Measurements from ENCODE around the gene RBM28.

The RBM28 gene

DNA sequence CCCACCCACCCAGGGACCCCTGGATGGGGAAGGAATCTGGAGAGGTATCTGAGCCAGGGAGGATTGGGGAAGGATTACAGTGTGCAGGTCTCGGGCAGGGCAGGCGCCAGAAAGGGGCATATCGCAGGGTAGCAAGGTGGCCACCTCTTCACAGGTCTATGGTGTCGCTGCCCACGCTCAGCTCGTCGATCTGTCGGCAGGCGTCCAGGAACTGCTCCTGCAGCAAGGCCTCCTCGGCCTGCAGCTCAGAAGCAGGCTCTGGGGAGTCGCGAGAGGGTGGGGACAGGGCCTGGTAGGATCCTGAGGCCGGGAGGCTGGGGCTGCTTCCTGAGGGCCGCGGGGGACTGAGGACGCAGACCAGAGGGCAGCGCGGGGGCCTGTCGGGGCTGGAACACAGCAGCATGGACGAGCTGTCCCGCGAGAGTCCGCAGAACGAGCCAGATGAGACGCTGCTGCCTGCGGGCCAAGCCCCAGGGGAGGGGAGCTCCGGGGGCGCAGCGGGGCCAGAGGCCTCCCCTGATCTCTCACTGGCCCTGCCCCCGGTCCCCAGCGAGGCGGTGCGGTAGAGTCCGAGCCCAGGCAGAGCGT lies 7.1 kb upstream of the RBM28 start:
- in situ Hi-C loops (cut with HindIII; ENCODE audit: low sequenced_read_pairs), result no loop called here

DNA sequence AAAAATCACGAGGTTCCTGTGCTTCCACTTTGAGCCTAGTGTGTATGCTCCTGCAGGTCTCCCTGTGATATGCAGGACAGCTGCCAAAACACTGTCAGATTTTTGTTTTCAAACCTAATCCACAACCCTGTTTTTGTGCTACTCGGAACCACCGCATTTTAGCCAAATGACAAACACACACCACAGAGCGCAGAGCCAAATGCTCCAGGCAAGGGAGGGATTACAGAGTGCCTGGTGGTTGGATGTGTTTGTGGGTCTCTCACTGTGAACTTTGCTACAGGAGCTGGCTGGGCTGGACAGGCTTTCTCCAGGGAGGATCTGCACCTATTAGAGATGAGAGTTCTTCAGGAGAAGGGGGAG lies 5.7 kb upstream of the RBM28 start:
- in situ Hi-C loops (cut with HindIII; ENCODE audit: low sequenced_read_pairs), result no loop called here

DNA sequence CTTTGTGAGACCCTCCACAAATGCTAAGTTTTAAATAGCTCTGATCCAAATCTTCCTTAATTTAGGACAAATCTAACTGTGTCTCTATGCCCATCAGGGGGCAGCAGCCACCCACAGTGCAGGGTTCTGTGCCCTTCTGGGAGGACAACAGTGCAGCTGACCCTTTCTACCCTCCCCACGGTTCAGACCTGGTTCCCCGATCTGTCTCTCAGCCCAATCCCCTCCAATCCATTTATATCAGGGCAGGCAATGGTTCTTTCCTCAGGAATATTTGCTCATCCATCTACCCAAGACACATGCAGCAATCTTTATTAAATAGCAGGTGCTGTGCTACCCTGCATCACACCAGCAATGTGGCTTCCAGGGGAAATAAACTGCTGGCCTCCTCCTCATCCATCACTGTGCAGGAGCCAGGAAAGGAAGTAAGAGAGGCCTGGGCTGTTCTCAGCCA lies 4.0 kb upstream of the RBM28 start:
- in situ Hi-C loops (cut with HindIII; ENCODE audit: low sequenced_read_pairs), result no loop called here

GRCh38 chr7:128344431-128344774 lies 695 bp upstream of the RBM28 start:
- in situ Hi-C loops (cut with HindIII; ENCODE audit: low sequenced_read_pairs), result no loop called here

- in situ Hi-C loops (cut with HindIII; ENCODE audit: low sequenced_read_pairs), result no loop called here
These were observed 2.0 kb downstream of the RBM28 start for GRCh38 chr7:128341733-128342132.

DNA sequence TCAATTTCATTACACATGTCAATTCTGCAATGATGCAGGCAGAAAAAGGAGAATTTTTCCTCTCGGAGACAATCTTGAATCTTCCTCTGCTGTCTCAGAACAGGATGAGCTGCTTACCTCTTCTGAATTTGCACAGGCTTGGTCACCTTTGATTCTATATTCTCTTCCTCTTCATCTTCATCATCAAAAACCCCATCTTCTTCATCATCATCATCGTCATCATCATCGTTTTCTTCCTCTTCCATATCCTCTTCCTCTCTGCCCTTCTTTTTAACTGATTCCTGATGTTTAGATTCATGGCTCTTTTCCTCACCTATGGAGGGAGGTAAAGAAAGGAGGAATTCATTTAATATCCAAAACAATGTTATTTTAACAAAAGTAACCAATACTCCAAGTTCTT lies 8.0 kb downstream of the RBM28 start:
- in situ Hi-C loops (cut with HindIII; ENCODE audit: low sequenced_read_pairs), result loop anchor here (10.0 kb wide), 1 partner anchor 59 kb away; no protein-coding TSS in a partner anchor

- in situ Hi-C loops (cut with HindIII; ENCODE audit: low sequenced_read_pairs), result loop anchor here (10.0 kb wide), 1 partner anchor 60 kb away; no protein-coding TSS in a partner anchor
These were observed 19.4 kb downstream of the RBM28 start for GRCh38 chr7:128324368-128324680.

DNA sequence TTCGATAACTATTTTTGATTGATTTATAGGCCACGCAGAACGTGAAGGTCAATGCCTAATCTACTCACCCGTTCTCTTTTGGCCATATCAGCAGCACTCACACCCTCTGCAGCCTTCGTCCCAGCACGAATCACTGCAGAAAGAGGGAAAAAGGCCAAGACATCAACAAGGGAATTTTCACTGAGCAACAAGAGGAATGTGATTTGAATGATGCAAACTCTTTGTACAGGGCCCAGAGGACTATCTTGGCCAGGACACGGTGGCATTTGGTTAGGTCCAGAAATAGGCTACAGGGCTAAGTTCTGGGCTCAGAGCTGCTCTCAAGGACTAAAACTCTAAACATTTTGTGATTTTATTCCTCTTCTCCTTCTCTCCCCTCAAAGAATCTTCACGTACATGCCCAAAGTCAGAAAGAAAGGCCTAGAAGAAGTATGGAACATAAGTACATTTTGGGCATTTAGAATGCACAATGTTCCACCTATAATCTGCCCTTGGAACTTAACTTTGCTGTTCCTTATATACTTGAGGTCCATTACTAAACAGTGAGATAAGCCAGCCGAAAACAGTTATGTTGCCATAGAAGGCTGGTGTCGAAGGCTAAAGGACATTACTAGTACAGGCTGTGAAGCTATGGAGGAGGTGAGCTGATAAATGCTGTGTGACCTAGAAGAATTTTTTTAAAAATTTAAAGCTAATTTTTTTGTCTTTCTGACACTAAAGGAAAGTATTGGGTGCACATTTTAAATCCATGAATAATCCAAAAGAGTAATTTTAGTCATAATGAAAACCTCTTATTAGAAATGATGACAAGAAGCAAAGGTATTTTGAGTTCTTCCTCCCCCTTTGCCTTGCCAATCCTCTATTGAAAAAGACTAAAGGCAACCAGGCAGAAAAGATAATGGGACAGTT lies 20.0 kb downstream of the RBM28 start:
- in situ Hi-C loops (cut with HindIII; ENCODE audit: low sequenced_read_pairs), result loop anchor here (10.0 kb wide), 1 partner anchor 59 kb away; no protein-coding TSS in a partner anchor

GRCh38 chr7:128323040-128323439 lies 20.7 kb downstream of the RBM28 start:
- in situ Hi-C loops (cut with HindIII; ENCODE audit: low sequenced_read_pairs), result loop anchor here (10.0 kb wide), 1 partner anchor 58 kb away; no protein-coding TSS in a partner anchor

- in situ Hi-C loops (cut with HindIII; ENCODE audit: low sequenced_read_pairs), result loop anchor here (10.0 kb wide), 1 partner anchor 57 kb away; no protein-coding TSS in a partner anchor
These were observed 21.6 kb downstream of the RBM28 start for GRCh38 chr7:128322040-128322643.

DNA sequence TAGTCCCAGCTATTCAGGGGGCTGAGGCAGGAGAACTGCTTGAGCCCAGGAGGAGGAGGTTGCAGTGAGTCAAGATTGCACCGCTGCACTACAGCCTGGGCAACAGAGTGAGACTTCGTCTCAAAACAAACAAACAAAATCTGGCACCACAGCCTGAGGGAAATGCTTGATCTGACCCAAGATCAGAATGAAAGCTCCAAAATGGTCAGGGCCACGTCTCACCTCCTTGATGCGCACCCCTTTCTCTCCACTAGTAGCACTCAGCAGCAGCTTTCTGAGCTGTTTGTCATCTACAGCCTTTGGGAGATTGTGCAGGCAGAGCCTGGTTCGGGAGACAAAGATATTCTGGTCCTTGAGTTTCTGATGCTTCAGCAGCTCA lies 22.7 kb downstream of the RBM28 start:
- in situ Hi-C loops (cut with HindIII; ENCODE audit: low sequenced_read_pairs), result loop anchor here (10.0 kb wide), 1 partner anchor 56 kb away; no protein-coding TSS in a partner anchor

DNA sequence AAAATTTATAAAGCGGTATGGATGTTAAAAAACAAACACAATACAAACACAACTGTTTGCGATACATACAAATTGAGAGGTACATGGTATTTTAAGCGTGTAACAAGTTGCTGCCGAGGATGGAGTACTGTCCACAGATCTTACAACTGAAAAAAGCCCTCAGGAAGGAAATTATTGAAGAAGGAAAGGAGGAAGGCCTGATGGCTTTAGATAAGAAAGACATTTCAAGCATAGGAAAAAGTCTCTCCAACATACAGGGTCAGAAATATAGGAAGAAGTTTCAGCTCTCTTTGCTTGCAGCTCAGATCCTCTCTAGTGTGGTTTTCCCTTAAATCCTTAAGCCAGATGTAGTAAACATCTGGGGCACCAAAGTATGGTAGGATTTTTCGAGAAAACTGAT lies 25.0 kb downstream of the RBM28 start:
- in situ Hi-C loops (cut with HindIII; ENCODE audit: low sequenced_read_pairs), result no loop called here

GRCh38 chr7:128311013-128311412 lies 32.7 kb downstream of the RBM28 start:
- in situ Hi-C loops (cut with HindIII; ENCODE audit: low sequenced_read_pairs), result no loop called here

DNA sequence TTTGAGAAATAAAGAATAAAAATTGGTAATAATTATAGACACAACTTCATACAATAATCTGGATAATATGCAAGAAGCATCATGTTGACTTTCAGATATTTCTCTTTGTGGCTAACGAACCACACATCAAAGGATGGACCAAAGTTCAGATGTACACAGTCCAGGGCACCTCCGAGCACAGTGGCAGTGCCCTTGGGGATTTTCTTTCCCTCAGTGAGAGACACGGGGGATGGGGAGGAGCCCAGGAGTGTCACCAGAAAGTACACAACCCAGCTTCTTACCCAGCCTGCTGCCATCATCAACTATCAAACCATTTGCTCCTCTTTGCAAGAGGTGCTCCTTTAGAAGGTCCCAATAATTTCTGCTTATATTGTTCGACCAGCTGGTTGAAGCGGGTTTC lies 33.2 kb downstream of the RBM28 start:
- in situ Hi-C loops (cut with HindIII; ENCODE audit: low sequenced_read_pairs), result no loop called here

DNA sequence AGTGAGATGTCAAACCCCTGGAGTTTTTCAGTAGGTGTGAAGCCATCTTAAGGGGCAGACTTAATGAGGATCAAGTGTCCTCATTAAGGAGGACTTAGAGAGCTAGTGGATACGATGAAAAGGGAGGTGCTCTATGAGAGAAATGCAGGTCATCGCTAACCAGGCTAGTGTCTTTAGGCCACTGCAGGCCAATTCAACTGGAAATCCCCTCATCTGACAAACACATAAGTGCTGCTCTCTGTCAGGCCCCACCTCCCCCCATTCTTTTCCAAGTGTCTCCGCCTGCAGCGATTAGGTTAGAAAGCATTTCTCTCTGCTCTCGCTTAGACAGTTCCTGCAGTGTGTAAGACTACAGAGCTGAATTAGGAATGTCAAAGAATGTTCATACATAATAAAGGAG lies 33.7 kb downstream of the RBM28 start:
- in situ Hi-C loops (cut with HindIII; ENCODE audit: low sequenced_read_pairs), result no loop called here

DNA sequence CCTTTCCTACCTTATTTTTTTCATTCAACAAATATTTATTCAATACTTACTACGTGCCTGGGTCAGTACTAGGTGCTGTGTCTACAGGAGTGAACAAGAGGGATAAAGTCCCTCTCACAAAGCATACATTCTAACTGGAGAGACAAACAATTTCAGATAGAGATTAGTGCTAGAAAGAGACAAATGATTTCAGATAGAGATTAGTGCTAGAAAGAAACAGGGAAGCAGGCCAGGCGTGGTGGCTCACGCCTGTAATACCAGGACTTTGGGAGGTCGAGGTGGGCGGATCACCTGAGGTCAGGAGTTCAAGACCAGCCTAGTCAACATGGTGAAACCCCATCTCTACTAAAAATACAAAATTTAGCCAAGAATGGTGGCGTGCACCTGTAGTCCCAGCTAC lies 34.6 kb downstream of the RBM28 start:
- in situ Hi-C loops (cut with HindIII; ENCODE audit: low sequenced_read_pairs), result no loop called here

DNA sequence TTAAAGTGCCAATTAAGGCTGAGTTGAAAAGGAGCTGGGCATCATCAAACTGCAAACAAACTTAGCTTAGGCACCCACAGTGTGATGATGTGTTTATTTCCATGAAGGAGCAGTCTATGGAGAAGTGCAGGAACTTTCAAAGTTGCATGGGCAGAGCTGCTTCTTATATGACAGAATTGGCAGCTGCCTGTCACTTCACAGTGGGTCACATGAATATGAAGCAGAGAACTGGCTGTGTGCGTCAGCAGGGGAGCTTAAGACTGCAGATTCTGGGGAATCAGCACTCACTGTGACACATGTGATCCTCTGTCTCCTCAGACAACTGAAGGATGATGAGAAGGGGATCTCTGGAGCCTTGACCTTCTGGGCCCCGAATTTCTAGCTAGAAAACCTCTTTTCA lies 36.6 kb downstream of the RBM28 start:
- in situ Hi-C loops (cut with HindIII; ENCODE audit: low sequenced_read_pairs), result no loop called here

DNA sequence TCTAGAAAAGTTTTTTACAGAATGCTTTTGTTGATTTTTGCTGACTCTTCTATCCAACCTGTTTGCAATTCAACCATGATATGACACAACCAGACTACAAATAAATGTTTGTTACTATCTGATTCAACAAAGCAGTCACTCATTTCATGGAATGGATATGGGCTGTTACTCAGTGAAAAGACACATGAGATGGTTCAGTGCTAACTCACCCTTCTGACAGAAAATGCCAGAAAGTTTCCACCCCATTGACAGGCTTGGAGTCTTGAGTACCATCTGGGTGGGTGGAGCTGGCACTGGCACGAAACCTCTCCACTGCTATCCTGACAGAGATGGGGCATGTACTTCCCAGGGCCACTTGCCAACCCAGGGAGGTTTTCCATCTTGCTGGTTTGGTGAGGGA lies 39.5 kb downstream of the RBM28 start:
- in situ Hi-C loops (cut with HindIII; ENCODE audit: low sequenced_read_pairs), result no loop called here

GRCh38 chr7:128303643-128304042 lies 40.1 kb downstream of the RBM28 start:
- in situ Hi-C loops (cut with HindIII; ENCODE audit: low sequenced_read_pairs), result no loop called here

DNA sequence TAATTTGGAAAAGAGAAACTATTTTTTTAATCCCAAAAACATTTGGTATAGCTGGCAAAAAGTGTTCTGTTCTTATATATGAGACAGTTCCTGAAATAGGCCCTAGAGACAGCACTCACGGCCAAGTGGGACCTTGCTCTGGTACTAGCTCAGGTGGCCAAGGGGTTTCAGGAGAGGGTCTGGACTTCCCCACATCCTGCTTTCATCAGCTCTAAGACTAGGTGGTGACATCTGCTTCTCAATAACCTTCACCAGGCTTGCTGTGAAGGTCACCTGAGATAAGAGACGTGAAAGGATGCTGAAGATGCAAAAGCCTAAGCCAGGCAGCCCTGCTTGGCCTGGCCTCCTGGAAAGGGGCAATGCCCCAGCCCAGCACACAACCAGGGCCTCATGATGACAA lies 40.6 kb downstream of the RBM28 start:
- in situ Hi-C loops (cut with HindIII; ENCODE audit: low sequenced_read_pairs), result no loop called here

- in situ Hi-C loops (cut with HindIII; ENCODE audit: low sequenced_read_pairs), result no loop called here
These were observed 41.6 kb downstream of the RBM28 start for GRCh38 chr7:128302139-128302538.

DNA sequence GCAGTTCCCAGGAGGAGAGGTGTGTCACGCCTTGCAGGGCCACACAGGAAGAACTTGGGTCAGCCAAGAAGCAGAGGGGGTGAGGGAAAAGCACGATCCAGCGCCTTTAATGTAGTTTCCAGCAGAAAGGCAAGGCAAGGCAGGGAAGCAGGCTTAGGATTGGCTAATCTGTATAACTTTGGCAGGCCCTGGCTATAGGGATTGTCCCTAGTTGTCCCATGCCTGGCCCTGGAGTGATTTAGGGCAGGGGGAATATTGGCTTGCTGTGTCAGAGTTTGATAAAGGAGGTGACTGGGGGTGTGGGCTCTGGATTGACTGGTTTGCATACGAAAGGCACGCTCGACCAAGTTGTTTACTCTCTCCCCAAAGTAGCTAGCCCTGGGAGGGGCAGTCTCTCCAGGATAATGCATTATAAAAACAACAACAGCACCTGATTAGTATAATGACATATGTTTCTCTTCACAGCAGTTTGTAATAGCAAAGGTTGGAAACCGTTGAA lies 44.5 kb downstream of the RBM28 start:
- in situ Hi-C loops (cut with HindIII; ENCODE audit: low sequenced_read_pairs), result no loop called here

All from DLD1 (cell line).